Glutamatergic neuron (in vitro differentiated cells): ENCODE measurements around the gene HIVEP3. TPM values are rescaled to one million over a fixed set of nuclear protein-coding genes. Genes with fewer than 3 reads are reported as not detected.

Experiments
- DNase-seq: peaks from one replicate; pipeline ENCODE4 v3.0.0; 2022
- H3K27ac Mint-ChIP-seq: one replicate; pipeline ENCODE4 v1.8.0; 2020; ENCODE audit warnings: mild to moderate bottlenecking, mixed read lengths, inconsistent platforms; ENCODE audit not compliant: unreplicated experiment
- H3K27me3 Mint-ChIP-seq: one replicate; pipeline ENCODE4 v1.8.0; 2020; ENCODE audit warnings: mild to moderate bottlenecking, moderate library complexity, mixed read lengths, inconsistent platforms; ENCODE audit not compliant: unreplicated experiment
- H3K36me3 Mint-ChIP-seq: one replicate; pipeline ENCODE4 v1.8.0; 2020; ENCODE audit warnings: mild to moderate bottlenecking, mixed read lengths, inconsistent platforms; ENCODE audit not compliant: unreplicated experiment
- H3K4me1 Mint-ChIP-seq: one replicate; pipeline ENCODE4 v1.8.0; 2020; ENCODE audit warnings: mild to moderate bottlenecking, low read depth, mixed read lengths, inconsistent platforms; ENCODE audit not compliant: unreplicated experiment
- H3K4me3 Mint-ChIP-seq: one replicate; pipeline ENCODE4 v1.8.0; 2020; ENCODE audit warnings: mild to moderate bottlenecking, mixed read lengths, inconsistent platforms; ENCODE audit not compliant: unreplicated experiment
- H3K9me3 Mint-ChIP-seq: one replicate; pipeline ENCODE4 v1.8.0; 2020; ENCODE audit warnings: mild to moderate bottlenecking, moderate library complexity, mixed read lengths, inconsistent platforms; ENCODE audit not compliant: unreplicated experiment
- CTCF ChIP-seq: fragments of 200-600 bp; sonication (generic); IDR thresholded peaks from one replicate; pipeline ENCODE4 v1.5.0; 2021; ENCODE audit not compliant: partially characterized antibody, unreplicated experiment
- total RNA-seq: library from RNA; stranded (reverse); fragmentation: NEBNext Ultra II Directional; extraction: Animal tissue kit (Norgen Biotek cat#: 25700); gene quantifications from one replicate; pipeline ENCODE4 v1.2.1, GENCODE V29; 2021; ENCODE audit not compliant: unreplicated experiment

The HIVEP3 gene
- total RNA-seq, 1 donor from 2014 or later, result 15.1 TPM

DNA sequence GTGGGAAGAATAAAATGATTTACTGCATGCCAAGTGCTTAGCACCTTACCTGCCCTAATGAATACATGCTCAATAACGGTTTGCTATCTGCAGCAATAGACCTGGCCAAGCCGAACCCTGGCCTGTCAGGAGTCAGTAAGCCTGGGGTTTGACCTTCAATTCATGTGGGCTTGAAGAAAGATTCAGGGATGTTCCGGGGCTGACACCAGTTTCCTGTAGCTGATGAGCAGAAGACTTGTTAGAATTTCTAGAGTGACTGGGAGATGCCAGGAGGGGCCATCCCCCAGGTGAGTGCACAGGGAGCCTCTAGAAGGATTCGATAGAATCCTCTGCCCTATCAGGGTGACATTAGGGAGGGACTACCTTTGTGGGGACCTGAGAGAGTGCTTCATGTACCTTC lies 210.9 kb downstream of the HIVEP3 start:
- peaks cover 15% of the 10 kb centered on the region for H3K27me3 Mint-ChIP-seq
- peaks cover 4% of the 10 kb centered on the region for H3K36me3 Mint-ChIP-seq
- TF ChIP-seq CTCF, result no peak
- peaks cover 18% of the 10 kb centered on the region for H3K4me1 Mint-ChIP-seq
- H3K9me3 Mint-ChIP-seq, result peaks cover 3% of the 10 kb centered on the region
- no peak for DNase-seq
- no peak overlapping the region for H3K27ac Mint-ChIP-seq
- H3K4me3 Mint-ChIP-seq, result no peak overlapping the region

DNA sequence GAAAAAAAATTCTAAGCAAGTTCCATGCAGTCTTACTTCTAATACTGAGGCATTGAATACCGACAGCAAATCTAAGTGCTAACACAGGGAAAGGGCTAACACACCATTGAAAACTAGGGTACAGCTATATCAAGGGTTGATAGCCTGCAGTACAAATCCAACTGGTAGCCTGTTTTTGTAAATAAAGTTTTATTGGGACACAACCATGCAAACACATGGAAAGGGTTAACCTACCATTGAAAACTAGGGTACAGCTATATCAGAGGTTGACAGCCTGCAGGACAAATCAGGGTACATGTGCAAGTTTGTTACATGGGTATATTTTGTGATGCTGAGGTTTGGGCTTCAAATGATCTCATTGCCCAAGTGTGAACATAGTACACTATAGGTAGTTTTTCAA lies 212.9 kb downstream of the HIVEP3 start:
- H3K9me3 Mint-ChIP-seq, result peaks cover 7% of the 10 kb centered on the region
- peaks cover 12% of the 10 kb centered on the region for H3K27me3 Mint-ChIP-seq
- no peak for TF ChIP-seq CTCF
- H3K27ac Mint-ChIP-seq, result no peak overlapping the region
- no peak overlapping the region for H3K4me3 Mint-ChIP-seq
- peaks cover 4% of the 10 kb centered on the region for H3K36me3 Mint-ChIP-seq
- DNase-seq, result no peak
- H3K4me1 Mint-ChIP-seq, result peaks cover 20% of the 10 kb centered on the region

GRCh38 chr1:41704196-41704595 lies 214.5 kb downstream of the HIVEP3 start:
- peak overlapping the region; percentile 20 for H3K27ac Mint-ChIP-seq
- TF ChIP-seq CTCF, result no peak
- no peak overlapping the region for H3K4me3 Mint-ChIP-seq
- peaks cover 16% of the 10 kb centered on the region for H3K27me3 Mint-ChIP-seq
- peaks cover 4% of the 10 kb centered on the region for H3K36me3 Mint-ChIP-seq
- H3K4me1 Mint-ChIP-seq, result peaks cover 28% of the 10 kb centered on the region
- H3K9me3 Mint-ChIP-seq, result peaks cover 5% of the 10 kb centered on the region
- peak; percentile 37 for DNase-seq

- H3K27me3 Mint-ChIP-seq, result peaks cover 25% of the 10 kb centered on the region
- peaks cover 5% of the 10 kb centered on the region for H3K9me3 Mint-ChIP-seq
These were observed 216.0 kb downstream of the HIVEP3 start for GRCh38 chr1:41702771-41703170.

More at GRCh38 chr1:41702771-41703170, 216.0 kb downstream of the HIVEP3 start:
- no peak overlapping the region for H3K4me3 Mint-ChIP-seq
- no peak for TF ChIP-seq CTCF
- H3K27ac Mint-ChIP-seq, result no peak overlapping the region
- no peaks in the 10 kb centered on the region for H3K36me3 Mint-ChIP-seq
- no peak for DNase-seq
- H3K4me1 Mint-ChIP-seq, result peaks cover 33% of the 10 kb centered on the region
